ENCODE measurements around the gene IFT52. TPM values are rescaled to one million over a fixed set of nuclear protein-coding genes. Genes with fewer than 3 reads are reported as not detected.

IFT52 gene
- total RNA-seq, 4 donors from 2014 or later = 1.4 to 83.4 (median 19.9) TPM

Other genes with a start within 250 kb of the IFT52 start
- gene SRSF6, start 133.0 kb upstream of the IFT52 start, total RNA-seq = 100 to 1,000 TPM in 1 of 4 donors, 10 to 100 TPM in 3; 48.3 to 194 (median 70.1) TPM
- gene L3MBTL1, start 83.2 kb upstream of the IFT52 start, total RNA-seq = 100 to 1,000 TPM in 1 of 4 donors, 10 to 100 TPM in 3; 10.9 to 152 (median 23.1) TPM
- gene SGK2, start 31.9 kb upstream of the IFT52 start, total RNA-seq = 100 to 1,000 TPM in 3 of 4 donors, 10 to 100 TPM in 1; 71.6 to 293 (median 149) TPM
- 100 to 1,000 TPM in 1 of 4 donors, 1 to 10 TPM in 3; 1.1 to 134 (median 2.2) TPM for gene MYBL2, start 76.2 kb downstream of the IFT52 start, total RNA-seq
- gene GTSF1L, start 136.1 kb downstream of the IFT52 start, total RNA-seq = not detected